Spleen (tissue), 11 donors: ENCODE data around the gene GMEB1. TPM values are rescaled to one million over a fixed set of nuclear protein-coding genes. Genes with fewer than 3 reads are reported as not detected.
A peak's percentile ranks its signal among the peaks of the same experiment; 100 is the strongest.
"Not testable (repeated sequence)": the region's sequence is repeated elsewhere in the genome, so short reads cannot be mapped to it uniquely, and the experiment has no call there.

Experiments used
- DNase-seq: peaks from one replicate; pipeline ENCODE4 v3.0.0-alpha.2; 2020
- H3K27ac ChIP-seq, 8 donors: fragments of 200-600 bp; sonication (generic) in 7 of 8; 1 replicate in 4 of 8; 2 replicates in 4 of 8; pipeline versions ENCODE4 v1.5.0 to v1.8.0; 2016 to 2021; ENCODE audit warnings: inconsistent platforms in 4 of 8, mild to moderate bottlenecking in 4 of 8, moderate library complexity in 1 of 8
- H3K27me3 ChIP-seq, 7 donors: fragments of 200-600 bp; sonication (generic) in 6 of 7; replicated peaks in 1 of 7; 1 replicate in 4 of 7; 2 replicates in 3 of 7; pipeline versions ENCODE4 v1.5.0 to v1.8.0; 2016 to 2021; ENCODE audit warnings: inconsistent platforms in 3 of 7, mild to moderate bottlenecking in 1 of 7
- H3K36me3 ChIP-seq, 6 donors: fragments of 200-600 bp; sonication (generic) in 5 of 6; 1 replicate in 4 of 6; 2 replicates in 2 of 6; pipeline versions ENCODE4 v1.5.0 to v1.8.0; 2016 to 2021; ENCODE audit warnings: inconsistent platforms in 2 of 6
- H3K4me1 ChIP-seq, 6 donors: fragments of 200-600 bp; sonication (generic) in 5 of 6; 1 replicate in 3 of 6; 2 replicates in 3 of 6; pipeline versions ENCODE4 v1.5.0 to v1.8.0; 2016 to 2021; ENCODE audit warnings: inconsistent platforms in 3 of 6
- H3K4me3 ChIP-seq, 8 donors: fragments of 200-600 bp; sonication (generic) in 7 of 8; 1 replicate in 4 of 8; 2 replicates in 4 of 8; pipeline versions ENCODE4 v1.5.0 to v1.8.0; 2016 to 2021; ENCODE audit warnings: inconsistent platforms in 4 of 8, mild to moderate bottlenecking in 4 of 8, moderate library complexity in 2 of 8
- H3K9me3 ChIP-seq, 8 donors: fragments of 200-600 bp; sonication (generic) in 7 of 8; 1 replicate in 4 of 8; 2 replicates in 4 of 8; pipeline versions ENCODE4 v1.5.0 to v1.8.0; 2016 to 2021; ENCODE audit warnings: inconsistent platforms in 4 of 8
- POLR2A ChIP-seq, 3 donors: fragments of 450-650 bp; IDR thresholded peaks; one replicate each; pipeline ENCODE4 v1.5.1; 2017; ENCODE audit warnings: antibody characterized with exemption in 3 of 3, mild to moderate bottlenecking in 1 of 3
- POLR2AphosphoS5 ChIP-seq, 3 donors: sonication (generic); formaldehyde crosslinking; IDR thresholded peaks; one replicate each; pipeline ENCODE4 v1.5.1; 2017; ENCODE audit warnings: antibody characterized with exemption in 3 of 3
- WGBS, 5 donors: extraction: QIAGEN DNeasy Blood & Tissue Kit in 3 of 5; methylation state at CpG; one replicate each; pipeline versions ENCODE4 v1.1.5 to v1.1.7; 2013 to 2018; 5-methylcytosine and 5-hydroxymethylcytosine counted together
- intact Hi-C: fragments of 100-400 bp; cut with DNase I; formaldehyde crosslinking; loops from one replicate; pipeline ENCODE4 v1.15.0; 2023; ENCODE audit warnings: low total_unique reads
- polyA plus RNA-seq, 3 donors: library from polyadenylated mRNA; stranded (reverse); fragments of 200-250 nt; gene quantifications; one replicate each; pipeline ENCODE4 v1.2.1, GENCODE V29; 2013
- total RNA-seq, 7 donors: library from RNA; depleted of rRNA in 3 of 7; stranded (reverse); fragments of >200 nt in 3 of 7; fragmentation: NEBNext Ultra II Directional in 4 of 7; extraction: Animal tissue kit (Norgen Biotek cat#: 25700) in 4 of 7; gene quantifications; one replicate each; pipeline versions ENCODE4 v1.1.0 to v1.2.1, GENCODE V29; 2016 to 2021
- TF ChIP-seq, protein P1 (sequence below), 11 experiments: fragments of 200-600 bp in 7 of 11; fragments of 450-650 bp in 4 of 11; sonication (generic) in 4 of 11; IDR thresholded peaks in 8 of 11; conservative IDR thresholded peaks in 3 of 11; 1 replicate in 7 of 11; 2 replicates in 4 of 11; pipeline versions ENCODE4 v1.4.0 to v1.8.0; 2016 to 2021; ENCODE audit warnings: antibody characterized with exemption in 11 of 11, inconsistent platforms in 4 of 11, mild to moderate bottlenecking in 1 of 11
- donor health status: healthy with polysubstance abuse.
- donor health status: DM: no; HTN: no; CAD: no; lungs with moderate emphysema.
- donor health status: DM: no; HTN: no; CAD: no.
- donor health status: Bipolar disorder and iron deficiency.
- donor health status: healthy.
- donor health status: DM: no; HTN: no; CAD: no.
- donor health status: DM: yes; HTN: yes; CAD: no.

GMEB1 gene
- total and polyA plus RNA-seq, 10 donors: 3.6 to 20.6 (median 16.4) TPM

DNA sequence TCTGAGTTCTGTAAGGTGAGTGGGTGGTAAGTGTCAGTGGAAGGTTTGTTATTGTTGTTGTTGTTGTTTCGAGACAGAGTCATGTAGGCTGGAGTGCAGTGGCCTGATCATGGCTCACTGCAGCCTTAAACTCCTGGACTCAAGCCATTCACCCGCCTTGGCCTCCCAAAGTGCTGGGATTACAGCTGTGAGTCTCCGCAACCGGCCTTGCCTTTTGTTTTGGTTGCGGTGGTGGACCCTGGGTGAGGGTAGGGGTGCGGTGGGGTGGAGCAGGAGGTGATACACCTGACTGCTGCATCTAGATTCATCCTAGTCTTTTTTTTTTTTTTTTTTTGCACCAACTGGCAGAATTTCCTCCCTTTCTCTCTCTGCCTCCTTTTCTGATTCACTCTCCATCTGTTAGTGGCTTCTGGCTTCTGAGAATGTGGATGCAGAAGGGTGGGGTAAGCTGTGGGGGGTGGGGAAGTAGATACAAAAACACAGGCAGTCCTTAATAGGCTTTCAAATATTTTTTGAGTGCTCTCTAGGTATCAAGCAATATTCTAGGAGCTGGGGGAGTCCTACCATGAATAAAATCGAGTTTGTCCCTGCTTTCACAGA lies 4.6 kb upstream of the GMEB1 start:
- Histone ChIP-seq H3K36me3 (no peaks in the 10 kb centered on the region), H3K9me3 (no peaks in the 10 kb centered on the region), H3K4me3 (no peak overlapping the region), H3K27ac (no peak overlapping the region), H3K27me3 (no peaks in the 10 kb centered on the region), H3K4me1 (peaks cover 7 to 16% (median 13%) of the 10 kb centered on the region in 6 donors)
- intact Hi-C loops: no loop called here
- TF ChIP-seq POLR2AphosphoS5 (IDR thresholded peaks at IDR 0.05) (no peak), POLR2A (IDR thresholded peaks at IDR 0.05) (no peak)
- TF ChIP-seq, protein P1, sequence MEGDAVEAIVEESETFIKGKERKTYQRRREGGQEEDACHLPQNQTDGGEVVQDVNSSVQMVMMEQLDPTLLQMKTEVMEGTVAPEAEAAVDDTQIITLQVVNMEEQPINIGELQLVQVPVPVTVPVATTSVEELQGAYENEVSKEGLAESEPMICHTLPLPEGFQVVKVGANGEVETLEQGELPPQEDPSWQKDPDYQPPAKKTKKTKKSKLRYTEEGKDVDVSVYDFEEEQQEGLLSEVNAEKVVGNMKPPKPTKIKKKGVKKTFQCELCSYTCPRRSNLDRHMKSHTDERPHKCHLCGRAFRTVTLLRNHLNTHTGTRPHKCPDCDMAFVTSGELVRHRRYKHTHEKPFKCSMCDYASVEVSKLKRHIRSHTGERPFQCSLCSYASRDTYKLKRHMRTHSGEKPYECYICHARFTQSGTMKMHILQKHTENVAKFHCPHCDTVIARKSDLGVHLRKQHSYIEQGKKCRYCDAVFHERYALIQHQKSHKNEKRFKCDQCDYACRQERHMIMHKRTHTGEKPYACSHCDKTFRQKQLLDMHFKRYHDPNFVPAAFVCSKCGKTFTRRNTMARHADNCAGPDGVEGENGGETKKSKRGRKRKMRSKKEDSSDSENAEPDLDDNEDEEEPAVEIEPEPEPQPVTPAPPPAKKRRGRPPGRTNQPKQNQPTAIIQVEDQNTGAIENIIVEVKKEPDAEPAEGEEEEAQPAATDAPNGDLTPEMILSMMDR (IDR thresholded peaks at IDR 0.05 in 8 of 11, conservative IDR thresholded peaks at IDR 0.05 in 3 of 11): no peak
- 79 to 94% (median 87%) methylated on average over 7 of the region's 7 CpGs for WGBS, 5 donors
- DNase-seq: peak; percentile 40

DNA sequence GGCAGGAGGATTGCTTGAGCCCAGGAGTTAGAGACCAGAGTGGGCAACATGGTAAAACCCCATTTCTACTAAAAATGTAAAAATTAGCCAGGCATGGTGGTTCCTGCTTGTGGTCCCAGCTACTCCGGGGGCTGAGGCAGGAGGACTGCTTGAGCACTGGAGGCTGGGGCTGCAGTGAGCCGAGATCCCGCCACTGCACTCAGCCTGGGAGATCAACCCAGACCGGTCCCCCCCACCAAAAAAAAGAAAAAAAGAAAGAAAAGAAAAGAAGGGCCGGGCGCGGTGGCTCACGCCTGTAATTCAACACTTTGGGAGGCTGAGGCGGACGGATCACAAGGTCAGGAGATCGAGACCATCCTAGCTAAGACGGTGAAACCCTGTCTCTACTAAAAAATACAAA lies 1.8 kb upstream of the GMEB1 start:
- peak; percentile 41 for DNase-seq
- H3K4me1 ChIP-seq: peaks cover 10 to 39% (median 30%) of the 10 kb centered on the region in 6 donors
- no peak overlapping the region for H3K4me3 ChIP-seq
- no peak overlapping the region for H3K27ac ChIP-seq
- intact Hi-C loops: no loop called here
- H3K27me3 ChIP-seq: no peaks in the 10 kb centered on the region
- no peaks in the 10 kb centered on the region for H3K9me3 ChIP-seq
- no peaks in the 10 kb centered on the region for H3K36me3 ChIP-seq
- TF ChIP-seq, protein P1 (IDR thresholded peaks at IDR 0.05 in 8 of 11, conservative IDR thresholded peaks at IDR 0.05 in 3 of 11): no peak
- no peak for TF ChIP-seq POLR2A (IDR thresholded peaks at IDR 0.05)
- no peak for TF ChIP-seq POLR2AphosphoS5 (IDR thresholded peaks at IDR 0.05)
- WGBS, 5 donors: 95 to 97% (median 96%) methylated on average over 12 of the region's 12 CpGs

GRCh38 chr1:28668956-28669723 lies 556 bp downstream of the GMEB1 start:
- intact Hi-C loops: no loop called here
- no peaks in the 10 kb centered on the region for H3K27me3 ChIP-seq
- no peaks in the 10 kb centered on the region for H3K9me3 ChIP-seq
- H3K27ac ChIP-seq: peak overlapping the region; percentile 99 to 100 (median 99)
- peaks cover 10 to 45% (median 30%) of the 10 kb centered on the region in 6 donors for H3K4me1 ChIP-seq
- H3K36me3 ChIP-seq: peaks cover 0 to 9% (median 0%) of the 10 kb centered on the region in 6 donors
- H3K4me3 ChIP-seq: peak overlapping the region; percentile 80 to 99 (median 90)
- DNase-seq: peak; percentile 93
- no peak for TF ChIP-seq POLR2A (IDR thresholded peaks at IDR 0.05)
- TF ChIP-seq POLR2AphosphoS5 (IDR thresholded peaks at IDR 0.05): peak in 1 of 3 donors; percentile 39
- TF ChIP-seq, protein P1 (IDR thresholded peaks at IDR 0.05 in 8 of 11, conservative IDR thresholded peaks at IDR 0.05 in 3 of 11): peak in 1 of 11 experiments; percentile 5
- 0 to 1% (median 0%) methylated on average over 14 to 63 of the region's 63 CpGs for WGBS, 5 donors

DNA sequence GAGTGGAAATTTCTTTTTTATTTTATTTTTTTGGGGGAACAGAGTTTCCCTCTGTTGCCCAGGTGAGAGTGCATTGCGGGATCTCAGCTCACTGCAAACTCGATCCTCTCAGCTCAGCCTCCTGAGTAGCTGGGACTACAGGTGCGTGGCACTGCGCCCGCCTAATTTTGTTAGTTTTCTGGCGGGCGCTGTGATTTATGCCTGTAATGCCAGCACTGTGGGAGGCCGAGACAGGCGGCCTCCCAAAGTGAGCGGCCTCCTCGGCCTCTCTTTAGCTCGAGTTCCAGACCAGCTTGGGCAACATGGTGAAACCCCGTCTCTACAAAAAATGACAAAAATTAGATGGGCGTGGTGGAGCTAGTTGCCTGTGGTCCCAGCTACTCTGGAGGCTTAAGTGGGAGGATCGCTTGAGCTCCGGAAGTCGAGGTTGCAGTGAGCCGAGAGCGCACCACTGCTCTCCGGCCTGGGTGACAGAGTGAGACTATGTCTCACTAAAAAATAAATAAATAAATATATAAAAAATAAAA lies 2.7 kb downstream of the GMEB1 start:
- peaks cover 0 to 18% (median 0%) of the 10 kb centered on the region in 6 donors for H3K36me3 ChIP-seq
- intact Hi-C loops: no loop called here
- peaks cover 10 to 45% (median 30%) of the 10 kb centered on the region in 6 donors for H3K4me1 ChIP-seq
- no peak overlapping the region for H3K27ac ChIP-seq
- peak; percentile 46 for DNase-seq
- H3K27me3 ChIP-seq: no peaks in the 10 kb centered on the region
- TF ChIP-seq, protein P1 (IDR thresholded peaks at IDR 0.05 in 8 of 11, conservative IDR thresholded peaks at IDR 0.05 in 3 of 11): no peak
- TF ChIP-seq POLR2A (IDR thresholded peaks at IDR 0.05) (no peak), POLR2AphosphoS5 (IDR thresholded peaks at IDR 0.05) (no peak)
- H3K4me3 ChIP-seq: no peak overlapping the region
- H3K9me3 ChIP-seq: no peaks in the 10 kb centered on the region
- WGBS, 5 donors: 95 to 96% (median 95%) methylated on average over 20 of the region's 20 CpGs

DNA sequence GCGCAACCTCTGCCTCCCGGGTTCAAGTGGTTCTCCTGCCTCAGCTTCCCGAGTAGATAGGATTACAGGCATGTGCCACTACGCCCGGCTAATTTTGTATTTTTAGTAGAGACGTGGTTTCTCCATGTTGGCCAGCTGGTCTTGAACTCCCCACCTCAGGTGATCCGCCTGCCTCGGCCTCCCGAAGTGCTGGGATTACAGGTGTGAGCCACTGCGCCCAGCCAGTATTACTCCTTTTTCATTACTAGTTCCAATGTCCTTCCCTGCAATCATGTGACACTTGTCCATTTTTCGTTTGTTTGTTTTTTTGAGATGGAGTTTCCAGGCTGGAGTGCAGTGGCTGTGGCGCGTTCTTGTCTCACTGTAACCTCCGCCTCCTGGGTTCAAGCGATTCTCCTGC lies 4.4 kb downstream of the GMEB1 start:
- H3K4me3 ChIP-seq, H3K27ac ChIP-seq, H3K9me3 ChIP-seq, H3K27me3 ChIP-seq, intact Hi-C loops: not testable (repeated sequence)
- WGBS, 5 donors: 95 to 97% (median 96%) methylated on average over 15 of the region's 15 CpGs
- H3K4me1 ChIP-seq: peaks cover 5 to 36% (median 21%) of the 10 kb centered on the region in 6 donors
- peaks cover 0 to 22% (median 0%) of the 10 kb centered on the region in 6 donors for H3K36me3 ChIP-seq
- DNase-seq: peak; percentile 21
